Dendritic cell treated with granulocyte-macrophage colony-stimulating factor and Interleukin-4, amounts not matched to agents 40 ng/mL and 50 ng/mL, for 4 days (primary cell): ENCODE data around the gene BCL7C.
"Not testable (repeated sequence)": the region's sequence is repeated elsewhere in the genome, so short reads cannot be mapped to it uniquely, and the experiment has no call there.

Source experiments
- H3K27ac Mint-ChIP-seq: one replicate; pipeline ENCODE4 v1.8.0; 2022; ENCODE audit warnings: mild to moderate bottlenecking, mixed read lengths
- H3K27me3 Mint-ChIP-seq: one replicate; pipeline ENCODE4 v1.8.0; 2022; ENCODE audit warnings: mild to moderate bottlenecking, mixed read lengths
- H3K36me3 Mint-ChIP-seq: one replicate; pipeline ENCODE4 v1.8.0; 2022; ENCODE audit warnings: low read depth, mixed read lengths
- H3K4me1 Mint-ChIP-seq: one replicate; pipeline ENCODE4 v1.8.0; 2022; ENCODE audit warnings: low read depth, mixed read lengths
- H3K4me3 Mint-ChIP-seq: one replicate; pipeline ENCODE4 v1.8.0; 2022; ENCODE audit warnings: mild to moderate bottlenecking, moderate library complexity, mixed read lengths
- H3K9me3 Mint-ChIP-seq: one replicate; pipeline ENCODE4 v1.8.0; 2022; ENCODE audit warnings: mixed read lengths
- intact Hi-C: fragments of 100-400 bp; cut with micrococcal nuclease; formaldehyde crosslinking; loops from one replicate; pipeline ENCODE4 v1.15.0; 2022

BCL7C gene

GRCh38 chr16:30882429-30883310 lies 11.2 kb downstream of the BCL7C start:
- H3K27me3 Mint-ChIP-seq: no peaks in the 10 kb centered on the region

GRCh38 chr16:30876867-30877266 lies 17.0 kb downstream of the BCL7C start:
- intact Hi-C loops: no loop called here

More at GRCh38 chr16:30882429-30883310, 11.2 kb downstream of the BCL7C start:
- Mint-ChIP-seq H3K4me3 (no peak overlapping the region), H3K36me3 (peaks cover 76% of the 10 kb centered on the region), H3K27ac (peak overlapping the region; percentile 31), H3K9me3 (no peaks in the 10 kb centered on the region), H3K4me1 (peaks cover 22% of the 10 kb centered on the region)
- intact Hi-C loops: no loop called here

GRCh38 chr16:30875871-30876801 lies 17.7 kb downstream of the BCL7C start:
- H3K27ac Mint-ChIP-seq: peak overlapping the region; percentile 98
- H3K36me3 Mint-ChIP-seq: peaks cover 65% of the 10 kb centered on the region
- peak overlapping the region; percentile 89 for H3K4me3 Mint-ChIP-seq
- no peaks in the 10 kb centered on the region for H3K27me3 Mint-ChIP-seq
- intact Hi-C loops: loop anchor here (1.0 to 2.0 kb wide), 3 partner anchors 27 to 89 kb away; partner anchors contain the start of gene ZNF629
- H3K9me3 Mint-ChIP-seq: no peaks in the 10 kb centered on the region
- H3K4me1 Mint-ChIP-seq: peaks cover 21% of the 10 kb centered on the region

More at GRCh38 chr16:30876867-30877266, 17.0 kb downstream of the BCL7C start:
- Mint-ChIP-seq H3K27ac (peak overlapping the region; percentile 98), H3K36me3 (peaks cover 66% of the 10 kb centered on the region), H3K4me3 (no peak overlapping the region), H3K4me1 (peaks cover 26% of the 10 kb centered on the region), H3K9me3 (no peaks in the 10 kb centered on the region), H3K27me3 (no peaks in the 10 kb centered on the region)

DNA sequence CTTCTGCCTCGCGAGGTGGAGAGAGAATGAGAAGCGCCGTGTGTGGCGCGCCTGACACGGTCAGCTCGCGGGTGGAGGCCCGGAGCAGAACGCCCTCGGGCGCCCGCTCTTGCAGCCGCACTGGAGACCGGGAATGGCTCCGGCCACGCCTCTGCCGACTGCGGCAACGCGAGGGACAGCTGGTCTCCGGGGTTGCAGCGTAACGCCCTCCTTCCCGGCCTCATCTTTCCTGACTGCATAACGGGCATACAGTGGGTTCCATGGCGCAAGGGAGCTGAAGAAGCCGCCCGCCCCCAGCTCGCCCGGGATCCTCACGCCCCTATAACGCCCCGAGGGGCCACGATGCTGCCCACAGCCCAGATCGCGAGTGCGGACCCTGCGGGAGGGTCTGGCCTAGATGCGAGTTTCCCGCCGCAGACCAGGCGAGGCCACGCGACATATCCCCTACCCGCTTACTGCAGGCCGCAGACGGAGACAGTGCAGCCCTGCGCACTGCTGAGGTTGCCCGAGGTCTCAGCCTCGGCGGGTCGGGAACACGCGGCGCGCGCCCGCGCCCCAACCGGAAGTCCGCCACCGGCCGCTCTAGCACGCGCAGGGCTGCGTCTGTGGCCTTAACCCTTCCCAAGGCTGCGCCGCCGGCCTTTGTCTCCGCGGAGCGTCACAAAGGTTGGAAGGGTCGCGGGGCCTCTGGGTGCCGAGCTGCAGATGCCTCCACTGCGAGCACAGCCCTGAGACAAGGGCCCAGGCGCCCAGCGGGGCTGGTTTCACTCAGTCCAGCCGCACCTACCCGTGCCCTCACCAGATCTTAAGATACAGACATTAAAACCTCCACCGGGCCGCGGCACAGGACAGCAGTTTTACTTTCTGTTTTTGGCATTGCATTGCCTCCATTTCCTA lies 18.8 kb downstream of the BCL7C start:
- no peaks in the 10 kb centered on the region for H3K27me3 Mint-ChIP-seq
- intact Hi-C loops: loop anchor here (1.0 to 2.0 kb wide), 3 partner anchors 28 to 88 kb away; partner anchors contain the start of gene ZNF629
- peak overlapping the region; percentile 98 for H3K27ac Mint-ChIP-seq
- H3K36me3 Mint-ChIP-seq: peaks cover 59% of the 10 kb centered on the region
- H3K4me3 Mint-ChIP-seq: peak overlapping the region; percentile 89
- H3K4me1 Mint-ChIP-seq: peaks cover 21% of the 10 kb centered on the region
- no peaks in the 10 kb centered on the region for H3K9me3 Mint-ChIP-seq

- Mint-ChIP-seq H3K36me3 (peaks cover 52% of the 10 kb centered on the region), H3K4me1 (peaks cover 21% of the 10 kb centered on the region), H3K27ac (peak overlapping the region; percentile 98), H3K4me3 (peak overlapping the region; percentile 89), H3K27me3 (no peaks in the 10 kb centered on the region), H3K9me3 (no peaks in the 10 kb centered on the region)
- intact Hi-C loops: loop anchor here (2.0 kb wide), 1 partner anchor 28 kb away; no protein-coding TSS in a partner anchor
Observed at GRCh38 chr16:30874244-30874820, 19.5 kb downstream of the BCL7C start.

GRCh38 chr16:30870904-30871303 lies 23.0 kb downstream of the BCL7C start:
- no peaks in the 10 kb centered on the region for H3K27me3 Mint-ChIP-seq

DNA sequence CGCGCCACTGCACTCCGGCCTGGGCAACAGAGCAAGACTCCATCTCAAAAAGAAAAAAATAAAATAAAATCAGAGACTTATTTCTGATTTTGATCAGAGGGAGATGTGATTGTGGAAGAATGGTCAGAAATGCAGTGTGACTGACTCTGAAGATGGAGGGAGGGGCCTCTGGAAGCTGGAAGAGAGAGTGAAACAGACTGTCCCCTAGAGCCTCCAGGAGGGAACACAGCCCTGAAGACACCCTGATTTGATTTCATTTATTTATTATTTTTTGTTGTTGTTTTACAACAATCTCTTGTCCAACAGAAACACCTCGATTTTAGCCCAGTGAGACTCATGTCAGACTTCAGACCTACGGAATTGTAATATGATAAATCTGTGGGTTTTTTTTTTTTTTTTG lies 26.1 kb downstream of the BCL7C start:
- Mint-ChIP-seq H3K36me3 (peaks cover 16% of the 10 kb centered on the region), H3K4me3 (no peak overlapping the region), H3K4me1 (no peaks in the 10 kb centered on the region), H3K9me3 (no peaks in the 10 kb centered on the region), H3K27me3 (no peaks in the 10 kb centered on the region), H3K27ac (no peak overlapping the region)
- intact Hi-C loops: no loop called here

More at GRCh38 chr16:30870904-30871303, 23.0 kb downstream of the BCL7C start:
- intact Hi-C loops: no loop called here
- no peak overlapping the region for H3K4me3 Mint-ChIP-seq
- no peaks in the 10 kb centered on the region for H3K9me3 Mint-ChIP-seq
- no peak overlapping the region for H3K27ac Mint-ChIP-seq
- H3K4me1 Mint-ChIP-seq: peaks cover 9% of the 10 kb centered on the region
- H3K36me3 Mint-ChIP-seq: peaks cover 39% of the 10 kb centered on the region

GRCh38 chr16:30866031-30866430 lies 27.8 kb downstream of the BCL7C start:
- H3K27ac Mint-ChIP-seq: no peak overlapping the region
- H3K9me3 Mint-ChIP-seq: no peaks in the 10 kb centered on the region
- H3K27me3 Mint-ChIP-seq: no peaks in the 10 kb centered on the region
- intact Hi-C loops: no loop called here
- H3K4me3 Mint-ChIP-seq: no peak overlapping the region
- H3K4me1 Mint-ChIP-seq: no peaks in the 10 kb centered on the region
- no peaks in the 10 kb centered on the region for H3K36me3 Mint-ChIP-seq

- H3K36me3 Mint-ChIP-seq, H3K27ac Mint-ChIP-seq, H3K27me3 Mint-ChIP-seq, H3K4me1 Mint-ChIP-seq, H3K9me3 Mint-ChIP-seq, H3K4me3 Mint-ChIP-seq, intact Hi-C loops: not testable (repeated sequence)
Observed at GRCh38 chr16:30863178-30863577, 30.7 kb downstream of the BCL7C start.

DNA sequence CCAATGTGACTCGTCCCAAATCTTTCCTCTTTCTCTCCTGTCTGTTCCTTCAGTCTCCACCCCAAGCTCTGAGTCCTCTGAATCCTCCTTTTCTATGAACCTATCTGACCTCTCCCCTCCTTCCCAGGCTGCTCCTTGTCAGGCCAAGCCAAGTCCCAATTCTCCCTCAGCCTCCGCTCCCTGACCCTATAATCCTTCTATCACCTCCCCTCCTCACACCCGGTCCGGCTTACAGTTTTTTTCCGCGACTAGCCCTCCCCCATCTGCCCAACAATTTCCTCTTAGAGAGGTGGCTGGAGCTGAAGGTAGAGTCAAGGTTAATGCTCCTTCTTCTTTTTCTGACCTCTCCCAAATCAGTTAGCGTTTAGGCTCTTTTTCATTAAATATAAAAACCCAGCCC lies 33.1 kb downstream of the BCL7C start:
- H3K9me3 Mint-ChIP-seq, H3K27ac Mint-ChIP-seq, H3K27me3 Mint-ChIP-seq, H3K36me3 Mint-ChIP-seq, H3K4me3 Mint-ChIP-seq, H3K4me1 Mint-ChIP-seq, intact Hi-C loops: not testable (repeated sequence)

DNA sequence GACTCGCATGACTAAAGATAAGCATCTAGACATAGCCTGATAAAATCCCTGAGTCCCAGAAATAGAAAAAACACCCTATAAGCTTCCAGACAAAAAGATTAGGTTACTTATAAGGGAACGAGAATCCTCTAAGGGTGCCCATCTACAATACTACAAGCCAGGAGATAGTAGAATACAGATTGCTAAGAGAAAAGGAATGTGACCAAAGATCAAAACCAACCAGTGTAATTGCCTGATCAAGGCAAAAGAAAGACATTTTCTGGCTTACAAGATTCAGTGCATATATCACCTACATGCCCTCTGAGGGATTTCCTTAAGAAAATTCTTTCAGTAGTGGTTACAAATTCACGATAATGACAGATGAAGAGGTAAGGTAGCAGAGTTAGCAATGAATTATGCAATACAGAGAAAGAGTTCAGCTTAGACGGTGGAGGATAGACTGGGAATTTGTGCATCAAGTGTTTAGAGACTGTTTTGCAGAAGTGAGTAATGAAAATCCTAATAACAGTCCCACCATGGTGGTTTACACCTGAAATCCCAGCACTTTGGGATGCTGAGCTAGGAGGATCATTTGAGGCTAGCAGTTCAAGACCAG lies 35.0 kb downstream of the BCL7C start:
- H3K9me3 Mint-ChIP-seq: no peaks in the 10 kb centered on the region
- H3K36me3 Mint-ChIP-seq: peaks cover under 1% of the 10 kb centered on the region
- H3K4me3 Mint-ChIP-seq: no peak overlapping the region
- H3K27me3 Mint-ChIP-seq: no peaks in the 10 kb centered on the region
- H3K27ac Mint-ChIP-seq: no peak overlapping the region
- intact Hi-C loops: no loop called here
- no peaks in the 10 kb centered on the region for H3K4me1 Mint-ChIP-seq

GRCh38 chr16:30858111-30858495 lies 35.8 kb downstream of the BCL7C start:
- H3K27ac Mint-ChIP-seq: no peak overlapping the region
- intact Hi-C loops: no loop called here
- peaks cover 9% of the 10 kb centered on the region for H3K36me3 Mint-ChIP-seq
- H3K4me3 Mint-ChIP-seq: no peak overlapping the region
- no peaks in the 10 kb centered on the region for H3K27me3 Mint-ChIP-seq
- no peaks in the 10 kb centered on the region for H3K4me1 Mint-ChIP-seq
- H3K9me3 Mint-ChIP-seq: no peaks in the 10 kb centered on the region
